Activated CD8-positive, alpha-beta memory T cell treated with anti-CD3 and anti-CD28 coated beads, Interleukin-2, amount 10 ng/mL, durations not matched to agents 7 days and 5 days (primary cell): ENCODE data around the gene FAM43A. TPM values are rescaled to one million over a fixed set of nuclear protein-coding genes. Genes with fewer than 3 reads are reported as not detected.
A peak's percentile ranks its signal among the peaks of the same experiment; 100 is the strongest.

ENCODE experiments used
- ATAC-seq: fragments of 150-1000 bp; cut with Tn5 transposase; one replicate; pipeline ENCODE4 v1.10.0; 2021; ENCODE audit warnings: moderate library complexity
- CTCF ChIA-PET: fragments of 350-600 bp; sonication (Branson Sonifier 250); formaldehyde crosslinking; loops from one replicate; lab custom pipeline; 2021; ENCODE audit warnings: antibody characterized with exemption; lab: Charles Lee
- DNase-seq: peaks from one replicate; pipeline ENCODE4 v3.0.0-alpha.2; 2020
- H3K27ac Mint-ChIP-seq: one replicate; pipeline ENCODE4 v1.8.0; 2021; ENCODE audit warnings: mild to moderate bottlenecking, mixed read lengths
- H3K27me3 Mint-ChIP-seq: one replicate; pipeline ENCODE4 v1.8.0; 2021; ENCODE audit warnings: mixed read lengths
- H3K36me3 Mint-ChIP-seq: one replicate; pipeline ENCODE4 v1.8.0; 2021; ENCODE audit warnings: mild to moderate bottlenecking, mixed read lengths
- H3K4me1 Mint-ChIP-seq: one replicate; pipeline ENCODE4 v1.8.0; 2021; ENCODE audit warnings: mixed read lengths
- H3K4me3 Mint-ChIP-seq: one replicate; pipeline ENCODE4 v1.8.0; 2021; ENCODE audit warnings: mild to moderate bottlenecking, moderate library complexity, mixed read lengths
- H3K9me3 Mint-ChIP-seq: one replicate; pipeline ENCODE4 v1.8.0; 2022; ENCODE audit warnings: low read depth, mixed read lengths
- total RNA-seq, 2 experiments: library from RNA; stranded (reverse); gene quantifications; one replicate each; pipeline ENCODE4 v1.2.3, GENCODE V29; 2021

FAM43A gene
- total RNA-seq, 2 experiments from 2014 or later, result 1.6 to 10.0 TPM

GRCh38 chr3:194661946-194662345, 23.7 kb upstream of the FAM43A start:
- Mint-ChIP-seq H3K4me1 (peaks cover 15% of the 10 kb centered on the region), H3K27ac (no peak overlapping the region), H3K36me3 (peaks cover 43% of the 10 kb centered on the region), H3K9me3 (no peaks in the 10 kb centered on the region), H3K27me3 (no peaks in the 10 kb centered on the region), H3K4me3 (no peak overlapping the region)
- CTCF ChIA-PET, result interaction anchor here (1.0 to 1.2 kb wide), 3 partner anchors 9 to 14 kb away, joined by 3 to 6 read pairs (median 5); partner anchors contain the start of gene LSG1
- DNase-seq (no peak), ATAC-seq (no peak)

- H3K4me3 Mint-ChIP-seq, result no peak overlapping the region
- ATAC-seq (no peak), DNase-seq (no peak)
- H3K4me1 Mint-ChIP-seq, result peaks cover 17% of the 10 kb centered on the region
- peak overlapping the region; percentile 1 for H3K27ac Mint-ChIP-seq
- CTCF ChIA-PET, result interaction anchor here (2.7 kb wide), 1 partner anchor 18 kb away, joined by 12 read pairs; no protein-coding TSS in a partner anchor
- no peaks in the 10 kb centered on the region for H3K9me3 Mint-ChIP-seq
- peaks cover 41% of the 10 kb centered on the region for H3K36me3 Mint-ChIP-seq
- no peaks in the 10 kb centered on the region for H3K27me3 Mint-ChIP-seq
Measured at GRCh38 chr3:194664857-194665256, 20.8 kb upstream of the FAM43A start.

- Mint-ChIP-seq H3K9me3 (no peaks in the 10 kb centered on the region), H3K4me1 (peaks cover 22% of the 10 kb centered on the region), H3K27ac (no peak overlapping the region), H3K27me3 (no peaks in the 10 kb centered on the region), H3K4me3 (no peak overlapping the region), H3K36me3 (peaks cover 39% of the 10 kb centered on the region)
- CTCF ChIA-PET, result interaction anchor here (2.7 to 9.3 kb wide), 2 partner anchors 15 to 20 kb away, joined by 12 to 80 read pairs; partner anchors contain the start of gene FAM43A
- ATAC-seq, result no peak
- DNase-seq, result no peak
Measured at GRCh38 chr3:194667363-194667762, 18.3 kb upstream of the FAM43A start.

GRCh38 chr3:194671511-194671899, 14.2 kb upstream of the FAM43A start:
- H3K36me3 Mint-ChIP-seq, result peaks cover 20% of the 10 kb centered on the region
- H3K27me3 Mint-ChIP-seq, result no peaks in the 10 kb centered on the region
- no peak for DNase-seq
- no peaks in the 10 kb centered on the region for H3K9me3 Mint-ChIP-seq
- CTCF ChIA-PET, result interaction anchor here (0.6 to 9.3 kb wide), 23 partner anchors 10 to 916 kb away, joined by 3 to 98 read pairs (median 4); partner anchors contain the start of genes FAM43A, TMEM44 and XXYLT1
- peak; percentile 22 for ATAC-seq
- peaks cover 42% of the 10 kb centered on the region for H3K4me1 Mint-ChIP-seq
- H3K4me3 Mint-ChIP-seq, result peak overlapping the region; percentile 89
- peak overlapping the region; percentile 95 for H3K27ac Mint-ChIP-seq

GRCh38 chr3:194671900-194672808, 13.5 kb upstream of the FAM43A start, which contains the start of gene LSG1:
Gene LSG1, minus strand, starts transcription at chr3:194672191. Its CDS starts 29 bp downstream, at chr3:194672162.
- H3K4me1 Mint-ChIP-seq, result peaks cover 43% of the 10 kb centered on the region
- H3K27ac Mint-ChIP-seq, result peak within 1 kb of the TSS; percentile 95
- peak within 1 kb of the TSS; percentile 89 for H3K4me3 Mint-ChIP-seq
- H3K27me3 Mint-ChIP-seq, result no peaks in the 10 kb centered on the region
- peak; percentile 93 for ATAC-seq
- peak; percentile 93 for DNase-seq
- H3K9me3 Mint-ChIP-seq, result no peaks in the 10 kb centered on the region
- peaks cover 17% of the 10 kb centered on the region for H3K36me3 Mint-ChIP-seq
- CTCF ChIA-PET, result interaction anchor here (0.6 to 9.3 kb wide), 26 partner anchors 9 to 915 kb away, joined by 3 to 98 read pairs (median 4); partner anchors contain the start of genes FAM43A, TMEM44 and XXYLT1

- Mint-ChIP-seq H3K9me3 (no peaks in the 10 kb centered on the region), H3K27ac (peak overlapping the region; percentile 62), H3K36me3 (peaks cover 14% of the 10 kb centered on the region), H3K4me3 (peak overlapping the region; percentile 89), H3K4me1 (peaks cover 40% of the 10 kb centered on the region), H3K27me3 (no peaks in the 10 kb centered on the region)
- no peak for ATAC-seq
- CTCF ChIA-PET, result interaction anchor here (0.8 to 9.3 kb wide), 12 partner anchors 9 to 598 kb away, joined by 3 to 98 read pairs (median 10); partner anchors contain the start of genes FAM43A, TMEM44 and XXYLT1
- DNase-seq, result no peak
Measured at GRCh38 chr3:194672876-194673275, 12.8 kb upstream of the FAM43A start.

- peaks cover 40% of the 10 kb centered on the region for H3K4me1 Mint-ChIP-seq
Measured at GRCh38 chr3:194673761-194674160, 11.9 kb upstream of the FAM43A start.

GRCh38 chr3:194675081-194675640, 10.5 kb upstream of the FAM43A start:
- CTCF ChIA-PET, result interaction anchor here (0.7 to 9.3 kb wide), 7 partner anchors 7 to 596 kb away, joined by 3 to 98 read pairs (median 3); partner anchors contain the start of genes FAM43A and XXYLT1
- peak; percentile 60 for DNase-seq
- Mint-ChIP-seq H3K27me3 (no peaks in the 10 kb centered on the region), H3K4me1 (peaks cover 36% of the 10 kb centered on the region), H3K27ac (peak overlapping the region; percentile 63), H3K36me3 (no peaks in the 10 kb centered on the region), H3K4me3 (peak overlapping the region; percentile 28), H3K9me3 (no peaks in the 10 kb centered on the region)
- ATAC-seq, result no peak

More at GRCh38 chr3:194673761-194674160, 11.9 kb upstream of the FAM43A start:
- no peaks in the 10 kb centered on the region for H3K27me3 Mint-ChIP-seq
- no peaks in the 10 kb centered on the region for H3K9me3 Mint-ChIP-seq
- no peak overlapping the region for H3K4me3 Mint-ChIP-seq
- peak overlapping the region; percentile 12 for H3K27ac Mint-ChIP-seq
- no peak for ATAC-seq
- no peak for DNase-seq
- peaks cover 8% of the 10 kb centered on the region for H3K36me3 Mint-ChIP-seq
- CTCF ChIA-PET, result interaction anchor here (0.7 to 9.3 kb wide), 8 partner anchors 9 to 597 kb away, joined by 3 to 98 read pairs (median 4); partner anchors contain the start of genes FAM43A and XXYLT1

GRCh38 chr3:194675680-194676079, 10.0 kb upstream of the FAM43A start:
- Mint-ChIP-seq H3K27me3 (no peaks in the 10 kb centered on the region), H3K27ac (peak overlapping the region; percentile 10), H3K4me1 (peaks cover 33% of the 10 kb centered on the region), H3K4me3 (no peak overlapping the region), H3K9me3 (no peaks in the 10 kb centered on the region), H3K36me3 (no peaks in the 10 kb centered on the region)
- DNase-seq, result peak; percentile 33
- no peak for ATAC-seq
- CTCF ChIA-PET, result interaction anchor here (1.2 to 9.3 kb wide), 4 partner anchors 7 to 596 kb away, joined by 3 to 98 read pairs (median 43); partner anchors contain the start of genes FAM43A and XXYLT1

- H3K9me3 Mint-ChIP-seq, result no peaks in the 10 kb centered on the region
- no peak for ATAC-seq
- CTCF ChIA-PET, result interaction anchor here (1.0 to 2.3 kb wide), 3 partner anchors 15 to 581 kb away, joined by 3 to 6 read pairs (median 4); no protein-coding TSS in a partner anchor
- no peaks in the 10 kb centered on the region for H3K36me3 Mint-ChIP-seq
- no peak overlapping the region for H3K4me3 Mint-ChIP-seq
- no peak for DNase-seq
- no peaks in the 10 kb centered on the region for H3K27me3 Mint-ChIP-seq
- peaks cover 29% of the 10 kb centered on the region for H3K4me1 Mint-ChIP-seq
- H3K27ac Mint-ChIP-seq, result no peak overlapping the region
Measured at GRCh38 chr3:194676471-194676870, 9.2 kb upstream of the FAM43A start.

- Mint-ChIP-seq H3K27ac (no peak overlapping the region), H3K9me3 (no peaks in the 10 kb centered on the region), H3K36me3 (no peaks in the 10 kb centered on the region), H3K4me3 (no peak overlapping the region), H3K27me3 (peaks cover 26% of the 10 kb centered on the region), H3K4me1 (peaks cover 41% of the 10 kb centered on the region)
- DNase-seq, result peak; percentile 34
- no peak for ATAC-seq
- CTCF ChIA-PET, result interaction anchor here (3.5 kb wide), 1 partner anchor 8 kb away, joined by 98 read pairs; the partner anchor contains the start of gene LSG1
Measured at GRCh38 chr3:194680888-194681615, 4.6 kb upstream of the FAM43A start.

- Mint-ChIP-seq H3K27me3 (peaks cover 35% of the 10 kb centered on the region), H3K4me1 (peaks cover 45% of the 10 kb centered on the region), H3K27ac (no peak overlapping the region), H3K4me3 (no peak overlapping the region), H3K9me3 (no peaks in the 10 kb centered on the region), H3K36me3 (no peaks in the 10 kb centered on the region)
- DNase-seq, result peak; percentile 18
- ATAC-seq, result no peak
- CTCF ChIA-PET, result interaction anchor here (0.6 to 6.7 kb wide), 31 partner anchors 9 to 1168 kb away, joined by 3 to 98 read pairs (median 4); partner anchors contain the start of genes LSG1 and XXYLT1
Measured at GRCh38 chr3:194682189-194682693, 3.4 kb upstream of the FAM43A start.
